Measurements from ENCODE around the gene PRR13. TPM values are rescaled to one million over a fixed set of nuclear protein-coding genes. Genes with fewer than 3 reads are reported as not detected.
"Not testable (repeated sequence)": the region's sequence is repeated elsewhere in the genome, so short reads cannot be mapped to it uniquely, and the experiment has no call there.

Gene PRR13
- polyA plus RNA-seq, 1 of the 3 experiments (the other 2 are of a cell fraction), result 58.5 TPM

- H3K9ac ChIP-seq, result no peak overlapping the region
- ChIA-PET CTCF (interaction anchor here (0.9 to 8.0 kb wide), 6 partner anchors 28 to 95 kb away, joined by 3 to 236 read pairs (median 68); partner anchors contain the start of gene AAAS), POLR2A (no interaction called here)
- H3K4me3 ChIP-seq (ENCODE audit: low read depth in 2 of 2, low read length in 1 of 2), result no peak overlapping the region
- no peaks in the 10 kb centered on the region for H3K36me3 ChIP-seq (replicated peaks in 1 of 2; ENCODE audit: control insufficient read depth in 1 of 2, insufficient read depth in 2 of 2, low read length in 1 of 2)
- no peaks in the 10 kb centered on the region for H3K9me2 ChIP-seq
- no peaks in the 10 kb centered on the region for H4K20me1 ChIP-seq (ENCODE audit: insufficient read depth)
- H2AFZ ChIP-seq (ENCODE audit: low read depth), result no peak overlapping the region
- no peaks in the 10 kb centered on the region for H3K9me3 ChIP-seq
- TF ChIP-seq RAD21 (IDR thresholded peaks at IDR 0.05; ENCODE audit: low read length) (no peak), POLR2AphosphoS5 (IDR thresholded peaks at IDR 0.05; ENCODE audit: low read depth, low read length) (no peak), SIN3A (IDR thresholded peaks at IDR 0.05; ENCODE audit: borderline replicate concordance, low read depth, low read length) (no peak), GABPA (IDR thresholded peaks at IDR 0.05; ENCODE audit: low read depth) (no peak), SMC3 (IDR thresholded peaks at IDR 0.05; ENCODE audit: low read depth, low read length) (no peak)
- H3K79me2 ChIP-seq (ENCODE audit: insufficient read depth), result no peaks in the 10 kb centered on the region
- H3K27ac ChIP-seq (ENCODE audit: low read depth in 2 of 2, low read length in 1 of 2), result no peak overlapping the region
- H3K4me2 ChIP-seq, result no peak overlapping the region
- H3F3A ChIP-seq (replicated peaks; ENCODE audit: insufficient read depth), result peaks cover 10% of the 10 kb centered on the region
- no peaks in the 10 kb centered on the region for H3K27me3 ChIP-seq (ENCODE audit: insufficient read depth)
- no peak for DNase-seq
- WGBS (ENCODE audit: low lambda C conversion rate), result 93% methylated on average over 2 of the region's 2 CpGs
- H3K4me1 ChIP-seq (ENCODE audit: control insufficient read depth in 1 of 2, insufficient read depth in 2 of 2, low read depth in 1 of 2, low read length in 1 of 2), result peaks cover 20 to 32% of the 10 kb centered on the region in 2 experiments
These were observed 21.8 kb upstream of the PRR13 start for GRCh38 chr12:53419756-53420155.

GRCh38 chr12:53422247-53422646 lies 19.3 kb upstream of the PRR13 start:
- H3K27me3 ChIP-seq (ENCODE audit: insufficient read depth); H3K27ac ChIP-seq (ENCODE audit: low read depth in 2 of 2, low read length in 1 of 2); H3K4me2 ChIP-seq; H3K36me3 ChIP-seq (replicated peaks in 1 of 2; ENCODE audit: control insufficient read depth in 1 of 2, insufficient read depth in 2 of 2, low read length in 1 of 2); H3K9ac ChIP-seq; DNase-seq; POLR2A ChIA-PET; H2AFZ ChIP-seq (ENCODE audit: low read depth); H3K9me3 ChIP-seq; H4K20me1 ChIP-seq (ENCODE audit: insufficient read depth); H3K9me2 ChIP-seq; H3K79me2 ChIP-seq (ENCODE audit: insufficient read depth); H3F3A ChIP-seq (replicated peaks; ENCODE audit: insufficient read depth); H3K4me3 ChIP-seq (ENCODE audit: low read depth in 2 of 2, low read length in 1 of 2): not testable (repeated sequence)
- WGBS (ENCODE audit: low lambda C conversion rate), result 82% methylated on average over 12 of the region's 12 CpGs
- peaks cover 0 to 23% of the 10 kb centered on the region in 2 experiments; a peak in 1 of 4 replicates for H3K4me1 ChIP-seq (ENCODE audit: control insufficient read depth in 1 of 2, insufficient read depth in 2 of 2, low read depth in 1 of 2, low read length in 1 of 2)
- CTCF ChIA-PET, result interaction anchor here (0.6 to 8.0 kb wide), 11 partner anchors 10 to 328 kb away, joined by 3 to 236 read pairs (median 6); partner anchors contain the start of gene AAAS

- H3K4me1 ChIP-seq (ENCODE audit: control insufficient read depth in 1 of 2, insufficient read depth in 2 of 2, low read depth in 1 of 2, low read length in 1 of 2), result peaks cover 0 to 19% of the 10 kb centered on the region in 2 experiments; a peak in 1 of 4 replicates
- no peaks in the 10 kb centered on the region for H4K20me1 ChIP-seq (ENCODE audit: insufficient read depth)
- no peaks in the 10 kb centered on the region for H3K27me3 ChIP-seq (ENCODE audit: insufficient read depth)
- H3K4me3 ChIP-seq (ENCODE audit: low read depth in 2 of 2, low read length in 1 of 2), result no peak within 1 kb of the TSS
- H3K9me2 ChIP-seq, result no peaks in the 10 kb centered on the region
- ChIA-PET POLR2A (no interaction called here), CTCF (interaction anchor here (7.3 to 8.0 kb wide), 4 partner anchors 41 to 99 kb away, joined by 53 to 236 read pairs (median 90); partner anchors contain the start of gene AAAS)
- TF ChIP-seq REST (IDR thresholded peaks at IDR 0.05; ENCODE audit: low read depth, low read length), result no peak
- TF ChIP-seq RFX5 (IDR thresholded peaks at IDR 0.05; ENCODE audit: low read length), result no peak
- TF ChIP-seq RAD21 (IDR thresholded peaks at IDR 0.05; ENCODE audit: low read length), result no peak
- DNase-seq, result no peak
- no peak within 1 kb of the TSS for H3K27ac ChIP-seq (ENCODE audit: low read depth in 2 of 2, low read length in 1 of 2)
- H3K36me3 ChIP-seq (replicated peaks in 1 of 2; ENCODE audit: control insufficient read depth in 1 of 2, insufficient read depth in 2 of 2, low read length in 1 of 2), result no peaks in the 10 kb centered on the region
- no peak within 1 kb of the TSS for H2AFZ ChIP-seq (ENCODE audit: low read depth)
- peaks cover 8% of the 10 kb centered on the region for H3F3A ChIP-seq (replicated peaks; ENCODE audit: insufficient read depth)
- H3K9me3 ChIP-seq, result no peaks in the 10 kb centered on the region
- H3K79me2 ChIP-seq (ENCODE audit: insufficient read depth), result no peaks in the 10 kb centered on the region
- WGBS (ENCODE audit: low lambda C conversion rate), result 100% methylated on average over 1 of the region's 1 CpG
- no peak within 1 kb of the TSS for H3K9ac ChIP-seq
- H3K4me2 ChIP-seq, result no peak within 1 kb of the TSS
These were observed 17.9 kb upstream of the PRR13 start, which contains the start of gene AMHR2 for GRCh38 chr12:53423597-53423996. Gene AMHR2, plus strand, starts transcription at chr12:53423855. Its CDS starts 80 bp downstream, at chr12:53423935.
